HK-2 (cell line): ENCODE measurements around the gene CYP4F8.
A peak's percentile ranks its signal among the peaks of the same experiment; 100 is the strongest.
"Not testable (repeated sequence)": the region's sequence is repeated elsewhere in the genome, so short reads cannot be mapped to it uniquely, and the experiment has no call there.

Experiments
- DNase-seq: peaks from one replicate; pipeline ENCODE4 v3.0.0-alpha.2; 2018; ENCODE audit not compliant: unreplicated experiment

The CYP4F8 gene

DNA sequence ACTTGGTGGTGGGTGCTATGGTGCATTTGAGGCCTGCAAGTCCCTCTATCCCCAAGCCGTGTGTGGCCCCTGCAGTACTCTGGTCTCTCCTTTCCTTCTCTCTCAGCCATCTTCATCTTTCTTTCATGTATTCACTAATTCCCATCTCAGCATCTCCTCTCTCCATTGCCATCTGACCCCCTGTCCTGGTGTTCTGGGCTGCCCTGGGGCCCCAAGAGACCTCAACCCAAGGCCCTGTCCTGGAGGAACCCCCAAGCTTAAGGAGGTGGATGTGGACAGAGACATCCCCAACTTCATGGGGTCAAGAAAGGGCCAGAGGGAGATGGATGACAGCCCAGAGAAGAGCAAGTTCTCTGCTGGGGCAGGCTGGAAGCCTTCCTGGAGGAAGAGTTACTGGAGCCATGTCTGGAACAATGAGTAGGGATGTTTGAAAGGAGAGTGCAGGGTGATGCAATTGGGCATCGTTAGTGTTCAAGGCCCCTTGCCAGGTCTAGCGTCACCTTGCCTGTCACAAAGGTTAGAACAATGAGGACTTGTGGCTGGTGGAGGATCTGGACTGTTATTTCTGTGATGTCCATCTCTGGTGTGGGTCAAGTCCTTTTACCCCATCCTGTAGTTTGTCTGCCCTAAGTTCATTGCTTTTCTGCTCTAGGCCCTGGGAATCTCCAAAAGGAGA, 29.2 kb downstream of the CYP4F8 start:
- no peak for DNase-seq

DNA sequence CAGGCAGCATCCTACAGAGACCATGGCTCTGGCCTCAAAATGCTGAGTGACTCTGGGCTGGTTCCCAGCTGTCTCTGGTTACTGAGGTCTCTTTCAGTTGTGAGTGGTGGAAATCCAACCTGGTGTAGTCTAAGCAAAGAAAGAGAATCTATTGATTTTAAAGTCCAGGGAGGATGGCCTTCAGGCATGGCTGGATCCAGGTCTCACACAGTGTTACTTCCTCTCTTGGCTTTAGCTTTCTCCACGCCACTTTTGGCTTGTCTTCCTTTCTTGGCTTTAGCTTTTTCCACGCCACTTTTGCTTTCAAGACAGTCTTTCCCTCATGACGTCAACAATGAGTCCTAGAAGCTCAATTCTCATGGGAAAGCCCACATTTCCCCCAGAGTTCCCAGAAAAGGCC, 29.8 kb downstream of the CYP4F8 start:
- DNase-seq: no peak

DNA sequence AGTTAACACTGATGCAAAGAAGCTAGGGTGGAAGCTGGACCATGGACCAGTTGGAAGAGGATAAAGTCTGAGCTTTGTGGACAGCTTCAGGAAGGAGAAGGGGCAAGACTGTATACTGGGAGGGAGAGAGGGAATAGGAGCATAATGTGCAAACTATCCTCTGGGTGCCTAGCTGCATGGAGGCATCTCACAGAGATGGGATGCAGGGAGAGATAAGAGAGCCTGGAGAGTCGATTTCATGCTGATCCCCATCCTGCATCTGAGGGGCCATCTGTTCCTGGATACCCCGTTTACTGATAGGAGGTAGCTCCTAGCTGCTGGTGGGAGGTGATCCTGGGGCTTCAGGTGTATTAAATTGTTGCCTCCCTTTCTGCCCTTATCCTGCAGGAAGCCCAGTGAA, 34.5 kb downstream of the CYP4F8 start:
- DNase-seq: no peak

DNA sequence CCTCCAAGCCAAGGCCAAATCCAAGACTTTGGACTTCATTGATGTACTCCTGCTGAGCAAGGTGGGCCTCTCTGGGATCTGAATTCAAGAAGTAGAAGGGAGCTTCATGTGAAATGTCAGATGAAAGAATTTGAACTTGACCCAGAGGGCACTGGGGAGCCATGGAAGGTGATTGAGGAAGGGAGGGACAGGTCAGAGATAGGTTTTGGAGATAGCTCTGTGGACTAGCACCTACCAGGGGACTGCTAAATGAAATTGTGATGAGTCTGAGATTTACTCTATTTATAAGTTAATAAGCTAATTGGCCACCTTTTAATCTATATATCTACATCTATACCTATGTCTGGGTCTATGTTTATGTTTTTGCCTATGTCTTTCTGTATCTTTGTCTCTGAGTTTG, 35.1 kb downstream of the CYP4F8 start:
- DNase-seq: not testable (repeated sequence)

DNA sequence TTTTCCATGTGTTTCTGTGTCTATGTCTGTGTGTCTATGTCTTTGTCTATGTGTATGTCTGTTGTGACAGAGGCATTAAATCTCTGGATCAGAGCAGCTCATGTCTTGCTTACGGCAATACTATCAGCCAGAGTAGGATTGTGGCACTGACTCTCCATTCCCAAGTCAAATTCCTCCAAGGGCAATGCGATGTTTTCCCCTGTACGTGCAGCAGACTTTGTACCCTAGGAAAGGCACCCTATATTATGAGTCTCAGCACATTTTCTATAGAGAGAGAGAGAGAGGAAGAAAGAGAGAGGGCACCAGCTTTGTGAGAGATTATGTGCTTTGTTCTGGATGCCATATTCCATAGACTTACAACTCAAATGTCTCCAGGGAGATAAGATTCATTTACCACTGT, 36.8 kb downstream of the CYP4F8 start:
- DNase-seq: no peak

DNA sequence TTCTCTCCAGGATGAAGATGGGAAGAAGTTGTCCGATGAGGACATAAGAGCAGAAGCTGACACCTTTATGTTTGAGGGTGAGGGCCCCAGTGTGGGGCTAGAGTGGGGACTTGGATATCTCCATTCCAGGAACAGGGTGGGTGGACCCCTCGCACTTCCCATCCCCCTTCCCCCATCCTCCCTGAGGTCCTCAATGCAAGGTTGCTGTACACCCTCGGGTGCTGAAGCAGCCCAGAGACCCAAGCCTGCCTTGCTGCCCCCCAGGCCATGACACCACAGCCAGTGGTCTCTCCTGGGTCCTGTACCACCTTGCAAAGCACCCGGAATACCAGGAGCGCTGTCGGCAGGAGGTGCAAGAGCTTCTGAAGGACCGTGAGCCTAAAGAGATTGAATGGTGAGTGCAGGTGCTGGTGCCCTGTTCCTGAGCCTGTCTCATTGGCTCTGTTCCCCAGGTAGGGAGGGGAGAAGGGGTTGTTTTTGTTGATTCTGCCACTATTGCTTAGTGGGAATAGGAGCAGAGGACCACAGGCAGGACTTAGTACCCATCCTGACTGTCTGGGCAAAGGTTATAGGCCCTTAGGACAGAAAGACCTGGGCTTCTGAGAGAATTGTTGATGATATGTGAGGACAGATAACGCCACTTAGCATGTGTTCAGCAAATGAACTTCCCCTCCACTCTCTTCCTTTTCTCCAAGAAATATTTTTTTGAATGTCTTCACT, 37.7 kb downstream of the CYP4F8 start:
- no peak for DNase-seq

DNA sequence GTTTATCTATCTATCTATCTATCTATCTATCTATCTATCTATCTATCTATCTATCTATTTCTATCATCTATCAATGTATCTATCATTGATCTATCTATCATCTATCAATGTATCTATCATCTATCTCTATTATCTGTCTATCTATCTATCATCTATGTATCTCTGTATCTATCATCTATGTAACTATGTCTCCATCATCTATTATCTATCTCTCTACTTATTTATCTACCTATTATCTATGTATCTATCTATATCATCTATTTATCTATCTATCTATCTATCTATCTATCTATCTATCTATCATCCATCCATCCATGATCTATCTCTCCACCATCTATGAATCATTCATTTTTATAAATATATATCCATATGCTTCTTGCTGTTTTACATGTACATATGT, 41.4 kb downstream of the CYP4F8 start:
- DNase-seq: no peak

DNA sequence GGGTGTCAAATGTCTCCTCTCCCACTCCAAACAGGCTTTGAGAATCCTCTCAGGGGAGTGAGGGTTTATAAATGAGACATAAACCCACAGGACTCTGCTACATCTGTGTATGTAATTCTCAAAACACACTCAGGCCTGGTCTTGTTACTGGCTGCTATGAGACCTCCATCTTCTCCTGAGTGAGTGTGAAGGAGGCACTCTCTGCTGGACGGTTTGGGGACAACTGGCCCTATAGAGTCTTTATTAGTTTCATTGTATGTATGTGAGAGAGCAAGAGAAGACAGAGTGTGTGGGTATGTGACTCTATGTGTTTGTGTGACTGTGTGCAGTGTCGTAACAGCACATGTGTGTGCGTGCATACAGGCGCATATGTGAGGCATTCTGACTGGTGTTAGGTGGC, 48.2 kb downstream of the CYP4F8 start:
- DNase-seq: no peak

DNA sequence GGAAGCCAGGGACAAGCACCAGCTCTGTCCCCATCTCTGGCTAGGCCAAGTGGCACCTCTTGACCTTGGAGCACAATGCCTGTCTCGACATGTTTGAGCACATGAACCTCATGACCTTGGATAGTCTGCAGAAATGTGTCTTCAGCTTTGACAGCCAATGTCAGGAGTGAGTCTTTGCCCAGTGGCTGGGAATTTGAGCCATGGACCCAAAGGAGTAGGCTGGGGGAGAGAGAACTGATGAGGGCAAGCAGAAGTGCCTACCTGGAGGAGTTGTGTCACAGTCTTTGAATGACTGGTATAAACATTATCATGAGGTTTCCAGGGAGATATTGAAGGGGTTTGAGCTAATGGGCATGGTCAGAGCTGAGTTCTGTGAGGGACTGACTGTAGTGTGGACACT, 51.2 kb downstream of the CYP4F8 start:
- no peak for DNase-seq

DNA sequence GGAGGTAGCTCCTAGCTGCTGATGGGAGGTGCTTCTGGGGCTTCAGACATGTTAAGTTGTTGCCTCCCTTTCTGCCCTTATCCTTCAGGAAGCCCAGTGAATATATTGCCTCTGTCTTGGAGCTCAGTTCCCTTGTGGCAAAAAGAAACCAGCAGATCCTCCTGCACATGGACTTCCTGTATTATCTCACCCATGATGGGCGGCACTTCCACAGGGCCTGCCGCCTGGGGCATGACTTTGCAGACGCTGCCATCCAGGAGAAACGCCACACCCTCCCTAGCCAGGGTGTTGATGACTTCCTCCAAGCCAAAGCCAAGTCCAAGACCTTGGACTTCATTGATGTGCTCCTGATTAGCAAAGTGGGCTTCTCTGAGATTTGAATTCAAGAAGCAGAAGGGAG, 51.9 kb downstream of the CYP4F8 start:
- no peak for DNase-seq

DNA sequence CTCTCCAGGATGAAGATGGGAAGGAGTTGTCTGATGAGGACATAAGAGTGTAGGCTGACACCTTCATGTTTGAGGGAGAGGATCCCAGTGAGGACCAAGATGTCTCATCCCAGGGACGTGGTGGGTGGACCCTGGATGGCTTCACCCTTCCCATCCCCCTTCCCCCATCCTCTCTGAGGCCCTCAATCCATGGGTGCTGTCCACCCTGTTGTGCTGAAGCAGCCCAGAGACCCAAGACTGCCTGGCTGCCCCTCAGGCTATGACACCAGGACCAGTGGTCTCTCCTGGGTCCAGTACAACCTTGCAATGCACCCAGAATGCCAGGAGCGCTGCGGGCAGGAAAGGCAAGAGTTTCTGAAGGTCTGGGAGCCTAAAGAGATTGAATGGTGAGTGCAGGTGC, 54.4 kb downstream of the CYP4F8 start:
- DNase-seq: no peak

DNA sequence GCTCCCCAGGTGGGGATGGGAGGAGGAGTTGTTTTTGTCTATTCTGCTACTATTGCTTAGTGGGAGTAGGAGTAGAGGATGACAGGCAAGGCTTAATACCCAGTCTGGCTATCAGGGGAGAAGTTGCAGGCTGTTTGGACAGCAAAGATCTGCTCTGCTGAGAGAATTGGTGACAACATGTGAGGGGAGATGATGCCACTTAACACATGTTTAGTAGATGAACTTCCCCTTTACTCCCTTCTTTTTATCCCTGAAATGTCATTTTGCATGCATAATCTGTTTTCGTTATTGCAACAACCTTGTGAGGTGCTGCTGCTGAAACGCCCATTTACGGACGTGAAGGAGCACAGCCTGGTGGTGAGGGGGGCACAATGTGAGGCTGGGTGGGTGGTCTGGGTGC, 54.9 kb downstream of the CYP4F8 start:
- DNase-seq: no peak

DNA sequence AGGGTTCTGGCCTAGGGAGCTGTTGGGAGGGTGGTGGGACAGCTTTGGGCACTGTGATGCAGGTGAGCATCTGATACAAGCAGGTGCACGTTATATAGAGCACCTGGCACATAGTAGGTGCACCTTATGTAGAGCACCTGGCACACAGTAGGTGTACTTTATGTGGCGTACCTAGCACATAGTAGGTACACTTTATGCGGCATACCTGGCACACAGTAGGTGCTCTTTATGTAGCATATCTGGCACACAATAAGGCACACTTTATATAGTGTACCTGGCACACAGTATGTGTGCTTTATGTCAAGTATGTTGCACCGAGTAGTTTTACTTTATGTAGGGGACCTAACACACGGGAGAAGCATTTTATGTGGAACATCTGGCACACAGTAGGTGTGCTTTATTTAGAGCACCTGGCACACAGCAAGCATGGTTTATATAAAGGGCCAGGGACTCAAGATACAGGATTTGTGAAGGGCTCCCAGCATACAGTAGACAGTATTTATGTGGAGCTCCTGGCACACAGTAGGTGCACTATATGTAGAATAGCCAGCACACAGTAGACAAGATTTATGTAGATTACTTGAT, 56.3 kb downstream of the CYP4F8 start:
- DNase-seq: no peak

DNA sequence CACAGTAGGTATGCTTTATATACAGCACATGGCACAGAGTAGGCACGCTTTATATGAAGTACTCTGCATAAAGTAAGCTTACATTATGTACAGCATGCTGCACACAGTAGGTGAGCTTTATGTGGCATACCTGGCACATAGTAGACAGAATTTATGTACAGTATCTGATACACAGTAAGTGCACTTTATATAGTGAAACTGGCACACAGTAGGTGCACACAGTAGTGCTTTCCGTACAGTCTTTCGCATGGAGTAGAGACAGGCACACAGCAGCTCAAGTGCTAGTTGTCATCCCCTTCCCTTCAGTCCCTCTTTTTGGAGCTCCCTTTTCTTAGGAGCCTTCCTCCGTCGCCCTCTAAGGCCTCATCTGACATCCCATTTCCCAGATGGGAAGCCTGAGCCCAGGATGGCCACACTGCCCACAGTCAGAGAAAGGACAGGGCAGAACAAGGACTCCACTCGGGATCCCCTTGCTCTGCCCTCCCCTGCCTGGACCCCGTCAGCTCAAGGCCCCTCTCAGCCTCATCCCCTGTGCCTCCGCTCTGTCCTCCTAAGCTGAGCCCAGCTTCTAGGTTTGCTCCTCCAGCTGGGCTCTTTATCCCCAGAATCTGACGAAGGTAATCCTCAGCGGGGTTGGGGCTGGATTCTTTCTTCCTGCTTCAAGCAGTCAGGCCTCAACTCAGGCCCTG, 57.0 kb downstream of the CYP4F8 start:
- no peak for DNase-seq

DNA sequence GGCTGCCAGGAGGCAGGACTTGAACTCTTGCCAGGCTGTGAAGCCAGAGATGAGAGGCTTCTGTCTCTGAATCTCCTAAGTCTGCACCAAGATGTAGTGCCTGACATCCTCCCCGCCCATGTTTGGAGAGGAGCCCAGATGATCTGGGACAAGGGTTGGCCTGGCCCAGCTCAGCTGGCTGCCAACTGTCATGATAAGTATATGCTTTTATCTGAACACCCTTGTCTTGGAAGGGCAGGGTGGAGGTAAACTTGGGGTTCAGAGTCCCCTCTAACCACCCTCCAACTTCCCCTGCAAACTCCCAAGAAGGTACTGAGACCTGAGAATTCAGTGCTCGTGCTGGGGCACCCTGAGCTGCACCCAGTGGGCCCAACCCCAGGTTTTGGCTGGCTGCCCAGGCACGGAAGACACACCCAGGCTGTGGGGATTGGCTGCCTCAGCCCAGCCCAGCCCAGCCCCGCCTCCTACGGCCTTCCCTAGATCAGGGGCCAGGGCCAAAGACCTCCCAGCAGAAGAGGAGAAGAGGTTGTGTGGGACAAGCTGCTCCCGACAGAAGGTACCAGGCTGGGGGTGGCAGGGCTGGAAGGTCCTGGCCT, 57.7 kb downstream of the CYP4F8 start, which contains the start of gene CYP4F12:
Gene CYP4F12 (plus strand): TSS at position 508 of the 596 bp plus-strand sequence. CDS start 443 bp downstream, outside the sequence.
- DNase-seq: peak; percentile 3

DNA sequence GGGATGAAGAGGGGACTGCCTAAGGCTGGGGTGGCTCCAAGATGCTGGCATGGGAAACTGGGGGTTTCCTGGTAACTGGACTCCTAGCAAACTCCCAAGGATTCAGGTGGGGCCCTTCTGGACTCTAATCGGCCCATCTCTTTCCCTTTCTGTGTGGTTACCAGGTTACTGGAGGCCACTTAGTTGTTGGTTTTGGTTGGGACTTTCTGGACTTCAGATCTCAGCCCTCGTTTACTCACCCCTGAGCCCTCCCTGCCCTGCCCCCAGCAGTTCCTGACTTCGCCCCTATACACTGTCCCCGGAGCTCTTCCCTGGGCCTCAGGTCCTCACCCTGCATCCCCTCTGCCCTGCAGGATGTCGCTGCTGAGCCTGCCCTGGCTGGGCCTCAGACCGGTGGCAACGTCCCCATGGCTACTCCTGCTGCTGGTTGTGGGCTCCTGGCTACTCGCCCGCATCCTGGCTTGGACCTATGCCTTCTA, 58.2 kb downstream of the CYP4F8 start:
- no peak for DNase-seq

DNA sequence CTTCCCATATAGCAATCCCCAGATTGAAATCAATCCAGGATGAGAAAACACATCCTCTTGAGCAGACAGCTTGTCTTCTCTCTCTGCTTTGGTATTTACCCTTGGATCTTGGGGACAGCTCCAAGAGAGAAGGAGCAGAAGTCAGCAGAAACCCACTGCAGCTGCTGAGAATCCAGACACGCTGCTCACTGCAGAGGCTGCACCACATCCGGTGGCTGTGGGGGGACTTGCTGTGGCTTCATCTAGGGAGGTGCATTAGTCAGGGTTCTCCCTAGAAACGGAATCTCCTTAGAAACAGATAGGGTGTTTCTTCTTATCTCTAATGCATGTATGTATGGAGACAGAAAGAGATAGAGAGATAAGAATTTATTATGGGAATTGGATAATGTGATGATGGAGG, 60.5 kb downstream of the CYP4F8 start:
- DNase-seq: no peak

DNA sequence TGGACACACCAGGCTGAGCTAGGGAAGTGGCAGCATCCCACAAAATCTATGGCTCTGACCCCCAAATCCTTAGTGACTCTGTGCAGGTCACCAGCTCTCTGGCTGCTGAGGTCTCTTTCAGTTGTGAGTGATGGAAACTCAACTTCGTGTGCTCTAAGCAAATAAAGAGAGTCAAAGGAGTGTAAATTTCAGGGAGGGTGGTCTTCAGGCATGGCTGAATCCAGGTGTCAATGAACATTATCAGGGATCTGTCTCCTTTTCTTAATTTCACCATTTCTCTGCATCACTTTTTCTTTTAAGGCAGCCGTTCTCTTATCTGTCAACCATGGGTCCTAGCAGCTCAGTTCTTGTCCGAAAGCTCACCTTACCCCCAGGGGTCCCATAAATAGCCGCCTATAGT, 64.1 kb downstream of the CYP4F8 start:
- DNase-seq: no peak

DNA sequence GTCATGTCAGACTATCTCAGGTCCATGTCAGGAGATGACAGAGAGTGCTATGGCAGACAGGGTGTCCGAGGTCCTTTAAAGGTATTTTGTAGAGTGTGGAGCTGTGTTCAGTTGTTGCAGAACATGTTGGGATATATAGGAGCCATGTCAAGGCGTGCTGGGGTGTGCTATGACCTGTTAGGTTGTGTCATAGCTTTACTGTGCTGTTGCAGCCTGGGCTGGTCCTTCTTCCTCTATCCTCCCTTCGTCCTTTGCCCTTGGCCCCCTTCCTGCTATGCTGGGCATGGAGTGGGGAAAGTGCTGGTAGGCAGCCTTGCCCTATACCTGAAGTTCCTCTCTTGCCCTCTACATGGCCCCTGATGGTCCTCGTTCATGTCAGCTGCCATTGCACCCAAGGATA, 64.8 kb downstream of the CYP4F8 start:
- DNase-seq: not testable (repeated sequence)
